NT2/D1 (cell line): ENCODE results near the gene DNM3.

ENCODE experiments used
- YY1 ChIP-seq: IDR thresholded peaks from 2 replicates; pipeline ENCODE4 v1.6.1; 2011; ENCODE audit not compliant: insufficient read length, insufficient read depth
- ZNF274 ChIP-seq: IDR thresholded peaks from 2 replicates; pipeline ENCODE4 v1.6.1; 2011; ENCODE audit warnings: mild to moderate bottlenecking, low read depth, low read length

- TF ChIP-seq YY1 (no peak), ZNF274 (no peak)
Measured at GRCh38 chr1:172230526-172230925, 389.2 kb downstream of the DNM3 start.
